Measurements from ENCODE around the gene RSPO3.

The RSPO3 gene

DNA sequence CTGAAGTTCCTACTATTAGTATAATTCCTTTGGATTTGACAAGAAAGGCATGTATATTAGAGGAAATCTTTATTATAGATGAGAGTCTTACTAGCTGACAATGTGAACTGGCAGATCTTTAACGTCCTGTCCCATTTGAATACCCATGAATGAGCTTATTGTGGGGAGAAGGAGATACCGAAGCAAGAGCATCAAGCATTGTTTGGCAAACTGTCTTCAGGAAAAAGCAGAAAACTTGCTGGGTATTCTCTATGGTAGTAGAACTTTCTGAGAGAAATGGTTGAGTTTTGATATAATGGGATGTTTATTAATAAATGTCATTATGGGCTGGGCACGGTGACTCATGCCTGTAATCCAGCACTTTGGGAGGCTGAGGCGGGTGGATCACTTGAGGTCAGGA lies 18.3 kb downstream of the RSPO3 start:
- TF ChIP-seq ZNF565 (CRISPR knock-in tag; conservative IDR thresholded peaks at IDR 0.05; ENCODE audit: low read depth) (no peak), BACH2 (CRISPR knock-in tag; IDR thresholded peaks at IDR 0.05; ENCODE audit: borderline replicate concordance) (no peak), ISL1 (CRISPR knock-in tag; IDR thresholded peaks at IDR 0.05) (no peak), ZFP30 (CRISPR knock-in tag; IDR thresholded peaks at IDR 0.05) (no peak), ZC3H10 (CRISPR knock-in tag; IDR thresholded peaks at IDR 0.05) (no peak), ESRRG (CRISPR knock-in tag; IDR thresholded peaks at IDR 0.05) (no peak), ARNTL (CRISPR knock-in tag; IDR thresholded peaks at IDR 0.05; ENCODE audit: borderline replicate concordance, low read depth) (no peak), SNAI2 (CRISPR knock-in tag; IDR thresholded peaks at IDR 0.05) (no peak), RARB (CRISPR knock-in tag; IDR thresholded peaks at IDR 0.05) (no peak), CSDC2 (CRISPR knock-in tag; IDR thresholded peaks at IDR 0.05) (no peak)
- TF ChIP-seq, protein P1, sequence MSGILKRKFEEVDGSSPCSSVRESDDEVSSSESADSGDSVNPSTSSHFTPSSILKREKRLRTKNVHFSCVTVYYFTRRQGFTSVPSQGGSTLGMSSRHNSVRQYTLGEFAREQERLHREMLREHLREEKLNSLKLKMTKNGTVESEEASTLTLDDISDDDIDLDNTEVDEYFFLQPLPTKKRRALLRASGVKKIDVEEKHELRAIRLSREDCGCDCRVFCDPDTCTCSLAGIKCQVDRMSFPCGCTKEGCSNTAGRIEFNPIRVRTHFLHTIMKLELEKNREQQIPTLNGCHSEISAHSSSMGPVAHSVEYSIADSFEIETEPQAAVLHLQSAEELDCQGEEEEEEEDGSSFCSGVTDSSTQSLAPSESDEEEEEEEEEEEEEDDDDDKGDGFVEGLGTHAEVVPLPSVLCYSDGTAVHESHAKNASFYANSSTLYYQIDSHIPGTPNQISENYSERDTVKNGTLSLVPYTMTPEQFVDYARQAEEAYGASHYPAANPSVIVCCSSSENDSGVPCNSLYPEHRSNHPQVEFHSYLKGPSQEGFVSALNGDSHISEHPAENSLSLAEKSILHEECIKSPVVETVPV (CRISPR knock-in tag; IDR thresholded peaks at IDR 0.05), result no peak
- TF ChIP-seq, protein P2, sequence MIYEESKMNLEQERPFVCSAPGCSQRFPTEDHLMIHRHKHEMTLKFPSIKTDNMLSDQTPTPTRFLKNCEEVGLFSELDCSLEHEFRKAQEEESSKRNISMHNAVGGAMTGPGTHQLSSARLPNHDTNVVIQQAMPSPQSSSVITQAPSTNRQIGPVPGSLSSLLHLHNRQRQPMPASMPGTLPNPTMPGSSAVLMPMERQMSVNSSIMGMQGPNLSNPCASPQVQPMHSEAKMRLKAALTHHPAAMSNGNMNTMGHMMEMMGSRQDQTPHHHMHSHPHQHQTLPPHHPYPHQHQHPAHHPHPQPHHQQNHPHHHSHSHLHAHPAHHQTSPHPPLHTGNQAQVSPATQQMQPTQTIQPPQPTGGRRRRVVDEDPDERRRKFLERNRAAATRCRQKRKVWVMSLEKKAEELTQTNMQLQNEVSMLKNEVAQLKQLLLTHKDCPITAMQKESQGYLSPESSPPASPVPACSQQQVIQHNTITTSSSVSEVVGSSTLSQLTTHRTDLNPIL (CRISPR knock-in tag; IDR thresholded peaks at IDR 0.05; ENCODE audit: low read depth), result no peak
- TF ChIP-seq, protein P3, sequence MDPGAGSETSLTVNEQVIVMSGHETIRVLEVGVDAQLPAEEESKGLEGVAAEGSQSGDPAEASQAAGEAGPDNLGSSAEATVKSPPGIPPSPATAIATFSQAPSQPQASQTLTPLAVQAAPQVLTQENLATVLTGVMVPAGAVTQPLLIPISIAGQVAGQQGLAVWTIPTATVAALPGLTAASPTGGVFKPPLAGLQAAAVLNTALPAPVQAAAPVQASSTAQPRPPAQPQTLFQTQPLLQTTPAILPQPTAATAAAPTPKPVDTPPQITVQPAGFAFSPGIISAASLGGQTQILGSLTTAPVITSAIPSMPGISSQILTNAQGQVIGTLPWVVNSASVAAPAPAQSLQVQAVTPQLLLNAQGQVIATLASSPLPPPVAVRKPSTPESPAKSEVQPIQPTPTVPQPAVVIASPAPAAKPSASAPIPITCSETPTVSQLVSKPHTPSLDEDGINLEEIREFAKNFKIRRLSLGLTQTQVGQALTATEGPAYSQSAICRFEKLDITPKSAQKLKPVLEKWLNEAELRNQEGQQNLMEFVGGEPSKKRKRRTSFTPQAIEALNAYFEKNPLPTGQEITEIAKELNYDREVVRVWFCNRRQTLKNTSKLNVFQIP (CRISPR knock-in tag; IDR thresholded peaks at IDR 0.05; ENCODE audit: borderline replicate concordance, low read depth), result no peak
- TF ChIP-seq, protein P4, sequence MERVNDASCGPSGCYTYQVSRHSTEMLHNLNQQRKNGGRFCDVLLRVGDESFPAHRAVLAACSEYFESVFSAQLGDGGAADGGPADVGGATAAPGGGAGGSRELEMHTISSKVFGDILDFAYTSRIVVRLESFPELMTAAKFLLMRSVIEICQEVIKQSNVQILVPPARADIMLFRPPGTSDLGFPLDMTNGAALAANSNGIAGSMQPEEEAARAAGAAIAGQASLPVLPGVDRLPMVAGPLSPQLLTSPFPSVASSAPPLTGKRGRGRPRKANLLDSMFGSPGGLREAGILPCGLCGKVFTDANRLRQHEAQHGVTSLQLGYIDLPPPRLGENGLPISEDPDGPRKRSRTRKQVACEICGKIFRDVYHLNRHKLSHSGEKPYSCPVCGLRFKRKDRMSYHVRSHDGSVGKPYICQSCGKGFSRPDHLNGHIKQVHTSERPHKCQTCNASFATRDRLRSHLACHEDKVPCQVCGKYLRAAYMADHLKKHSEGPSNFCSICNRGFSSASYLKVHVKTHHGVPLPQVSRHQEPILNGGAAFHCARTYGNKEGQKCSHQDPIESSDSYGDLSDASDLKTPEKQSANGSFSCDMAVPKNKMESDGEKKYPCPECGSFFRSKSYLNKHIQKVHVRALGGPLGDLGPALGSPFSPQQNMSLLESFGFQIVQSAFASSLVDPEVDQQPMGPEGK (CRISPR knock-in tag; IDR thresholded peaks at IDR 0.05; ENCODE audit: borderline replicate concordance), result no peak
- ATAC-seq, result no peak

DNA sequence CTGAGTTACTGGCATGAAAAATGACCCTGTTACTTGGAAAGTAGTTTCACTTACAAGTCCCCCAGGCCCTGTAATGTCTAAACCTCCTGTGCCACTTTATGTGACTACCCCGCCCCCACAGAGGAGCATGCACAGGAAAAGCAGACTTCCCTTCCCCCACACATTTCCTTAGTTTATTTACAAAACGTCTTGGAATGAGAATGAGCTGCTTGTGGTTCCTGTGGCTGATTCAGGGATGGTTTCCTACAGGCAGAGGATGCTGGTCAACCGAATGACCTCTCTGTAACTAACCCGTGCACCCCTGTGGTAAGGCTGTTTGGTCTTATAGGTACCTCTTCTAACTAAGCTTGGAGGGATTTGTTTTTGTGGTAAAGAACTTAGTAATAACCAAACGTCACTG lies 28.5 kb downstream of the RSPO3 start:
- TF ChIP-seq ZFP30 (CRISPR knock-in tag; IDR thresholded peaks at IDR 0.05) (no peak), ESRRG (CRISPR knock-in tag; IDR thresholded peaks at IDR 0.05) (no peak), ARNTL (CRISPR knock-in tag; IDR thresholded peaks at IDR 0.05; ENCODE audit: borderline replicate concordance, low read depth) (no peak), TOX (CRISPR knock-in tag; IDR thresholded peaks at IDR 0.05; ENCODE audit: borderline replicate concordance) (no peak), TCF4 (CRISPR knock-in tag; IDR thresholded peaks at IDR 0.05; ENCODE audit: borderline replicate concordance) (no peak), ZNF8 (CRISPR knock-in tag; IDR thresholded peaks at IDR 0.05) (no peak), BACH2 (CRISPR knock-in tag; IDR thresholded peaks at IDR 0.05; ENCODE audit: borderline replicate concordance) (no peak), ISL1 (CRISPR knock-in tag; IDR thresholded peaks at IDR 0.05) (no peak), ZNF565 (CRISPR knock-in tag; conservative IDR thresholded peaks at IDR 0.05; ENCODE audit: low read depth) (no peak), RARB (CRISPR knock-in tag; IDR thresholded peaks at IDR 0.05) (no peak), ZNF70 (CRISPR knock-in tag; IDR thresholded peaks at IDR 0.05) (no peak), ZC3H10 (CRISPR knock-in tag; IDR thresholded peaks at IDR 0.05) (no peak)
- TF ChIP-seq, protein P4 (CRISPR knock-in tag; IDR thresholded peaks at IDR 0.05; ENCODE audit: borderline replicate concordance), result no peak
- TF ChIP-seq, protein P5, sequence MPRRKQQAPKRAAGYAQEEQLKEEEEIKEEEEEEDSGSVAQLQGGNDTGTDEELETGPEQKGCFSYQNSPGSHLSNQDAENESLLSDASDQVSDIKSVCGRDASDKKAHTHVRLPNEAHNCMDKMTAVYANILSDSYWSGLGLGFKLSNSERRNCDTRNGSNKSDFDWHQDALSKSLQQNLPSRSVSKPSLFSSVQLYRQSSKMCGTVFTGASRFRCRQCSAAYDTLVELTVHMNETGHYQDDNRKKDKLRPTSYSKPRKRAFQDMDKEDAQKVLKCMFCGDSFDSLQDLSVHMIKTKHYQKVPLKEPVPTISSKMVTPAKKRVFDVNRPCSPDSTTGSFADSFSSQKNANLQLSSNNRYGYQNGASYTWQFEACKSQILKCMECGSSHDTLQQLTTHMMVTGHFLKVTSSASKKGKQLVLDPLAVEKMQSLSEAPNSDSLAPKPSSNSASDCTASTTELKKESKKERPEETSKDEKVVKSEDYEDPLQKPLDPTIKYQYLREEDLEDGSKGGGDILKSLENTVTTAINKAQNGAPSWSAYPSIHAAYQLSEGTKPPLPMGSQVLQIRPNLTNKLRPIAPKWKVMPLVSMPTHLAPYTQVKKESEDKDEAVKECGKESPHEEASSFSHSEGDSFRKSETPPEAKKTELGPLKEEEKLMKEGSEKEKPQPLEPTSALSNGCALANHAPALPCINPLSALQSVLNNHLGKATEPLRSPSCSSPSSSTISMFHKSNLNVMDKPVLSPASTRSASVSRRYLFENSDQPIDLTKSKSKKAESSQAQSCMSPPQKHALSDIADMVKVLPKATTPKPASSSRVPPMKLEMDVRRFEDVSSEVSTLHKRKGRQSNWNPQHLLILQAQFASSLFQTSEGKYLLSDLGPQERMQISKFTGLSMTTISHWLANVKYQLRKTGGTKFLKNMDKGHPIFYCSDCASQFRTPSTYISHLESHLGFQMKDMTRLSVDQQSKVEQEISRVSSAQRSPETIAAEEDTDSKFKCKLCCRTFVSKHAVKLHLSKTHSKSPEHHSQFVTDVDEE (CRISPR knock-in tag; IDR thresholded peaks at IDR 0.05), result no peak
- TF ChIP-seq, protein P3 (CRISPR knock-in tag; IDR thresholded peaks at IDR 0.05; ENCODE audit: borderline replicate concordance, low read depth), result no peak
- TF ChIP-seq, protein P1 (CRISPR knock-in tag; IDR thresholded peaks at IDR 0.05), result no peak
- ATAC-seq, result no peak

Data from SK-N-SH treated with all-trans-retinoic acid at 6 μM for 48 hours (cell line).